ENCODE results near the gene DNAJC13. TPM values are rescaled to one million over a fixed set of nuclear protein-coding genes. Genes with fewer than 3 reads are reported as not detected.

The DNAJC13 gene
- total RNA-seq, 1 experiment from 2014 or later, result 33.0 TPM

- Mint-ChIP-seq H3K4me1 (ENCODE audit: insufficient read depth, unreplicated experiment) (peaks cover 10% of the 10 kb centered on the region), H3K27ac (ENCODE audit: low read depth, unreplicated experiment) (no peak overlapping the region), H3K36me3 (ENCODE audit: insufficient read depth, unreplicated experiment) (peaks cover 4% of the 10 kb centered on the region), H3K27me3 (ENCODE audit: insufficient read depth, unreplicated experiment) (peaks cover 3% of the 10 kb centered on the region), H3K9me3 (ENCODE audit: unreplicated experiment) (no peaks in the 10 kb centered on the region), H3K4me3 (ENCODE audit: unreplicated experiment) (peak overlapping the region; percentile 95)
- ChIA-PET POLR2A (interaction anchor here (0.6 to 3.8 kb wide), 4 partner anchors 9 to 277 kb away, joined by 3 to 37 read pairs (median 16); partner anchors contain the start of genes ACAD11 and UBA5), CTCF (interaction anchor here (0.6 to 1.8 kb wide), 3 partner anchors 15 to 73 kb away, joined by 4 to 5 read pairs (median 4); no protein-coding TSS in a partner anchor)
- no TSS peak for BruUV-seq (replicated peaks)
- intact Hi-C loops (cut with micrococcal nuclease), result loop anchor here (5.0 kb wide), 1 partner anchor 226 kb away; no protein-coding TSS in a partner anchor
- no peak for DNase-seq (ENCODE audit: unreplicated experiment)
- TF ChIP-seq CTCF (IDR thresholded peaks at IDR 0.05; ENCODE audit: unreplicated experiment), result no peak
Measured at GRCh38 chr3:132416161-132416560, 1.1 kb upstream of the DNAJC13 start.

- DNase-seq (ENCODE audit: unreplicated experiment), result peak; percentile 83
- Mint-ChIP-seq H3K4me1 (ENCODE audit: insufficient read depth, unreplicated experiment) (peaks cover 10% of the 10 kb centered on the region), H3K4me3 (ENCODE audit: unreplicated experiment) (peak overlapping the region; percentile 95), H3K9me3 (ENCODE audit: unreplicated experiment) (no peaks in the 10 kb centered on the region), H3K36me3 (ENCODE audit: insufficient read depth, unreplicated experiment) (peaks cover 4% of the 10 kb centered on the region), H3K27me3 (ENCODE audit: insufficient read depth, unreplicated experiment) (no peaks in the 10 kb centered on the region), H3K27ac (ENCODE audit: low read depth, unreplicated experiment) (peak overlapping the region; percentile 83)
- CTCF ChIA-PET, result interaction anchor here (0.6 to 1.8 kb wide), 4 partner anchors 8 to 115 kb away, joined by 3 to 5 read pairs (median 4); no protein-coding TSS in a partner anchor
- POLR2A ChIA-PET, result interaction anchor here (0.5 to 3.9 kb wide), 24 partner anchors 9 to 1226 kb away, joined by 3 to 37 read pairs (median 4); partner anchors contain the start of genes ACAD11 and UBA5
- intact Hi-C loops (cut with micrococcal nuclease), result loop anchor here (1.0 to 5.0 kb wide), 2 partner anchors 28 to 224 kb away; no protein-coding TSS in a partner anchor
- BruUV-seq (replicated peaks), result no TSS peak
- no peak for TF ChIP-seq CTCF (IDR thresholded peaks at IDR 0.05; ENCODE audit: unreplicated experiment)
Measured at GRCh38 chr3:132417695-132418411, 551 bp downstream of the DNAJC13 start.

- peaks cover 10% of the 10 kb centered on the region for H3K4me1 Mint-ChIP-seq (ENCODE audit: insufficient read depth, unreplicated experiment)
- peak overlapping the region; percentile 83 for H3K27ac Mint-ChIP-seq (ENCODE audit: low read depth, unreplicated experiment)
- peak; percentile 11 for DNase-seq (ENCODE audit: unreplicated experiment)
- no peaks in the 10 kb centered on the region for H3K27me3 Mint-ChIP-seq (ENCODE audit: insufficient read depth, unreplicated experiment)
- intact Hi-C loops (cut with micrococcal nuclease), result loop anchor here (1.0 to 5.0 kb wide), 2 partner anchors 27 to 223 kb away; no protein-coding TSS in a partner anchor
- H3K9me3 Mint-ChIP-seq (ENCODE audit: unreplicated experiment), result no peaks in the 10 kb centered on the region
- POLR2A ChIA-PET, result interaction anchor here (0.6 to 3.9 kb wide), 6 partner anchors 14 to 1150 kb away, joined by 3 to 37 read pairs (median 4); no protein-coding TSS in a partner anchor
- H3K4me3 Mint-ChIP-seq (ENCODE audit: unreplicated experiment), result peak overlapping the region; percentile 95
- CTCF ChIA-PET, result interaction anchor here (1.3 kb wide), 1 partner anchor 14 kb away, joined by 3 read pairs; no protein-coding TSS in a partner anchor
- no TSS peak for BruUV-seq (replicated peaks)
- no peak for TF ChIP-seq CTCF (IDR thresholded peaks at IDR 0.05; ENCODE audit: unreplicated experiment)
- H3K36me3 Mint-ChIP-seq (ENCODE audit: insufficient read depth, unreplicated experiment), result peaks cover 4% of the 10 kb centered on the region
Measured at GRCh38 chr3:132418916-132419315, 1.6 kb downstream of the DNAJC13 start.

- Mint-ChIP-seq H3K4me1 (ENCODE audit: insufficient read depth, unreplicated experiment) (peaks cover 10% of the 10 kb centered on the region), H3K27ac (ENCODE audit: low read depth, unreplicated experiment) (no peak overlapping the region)
Measured at GRCh38 chr3:132421832-132422231, 4.5 kb downstream of the DNAJC13 start.

More at GRCh38 chr3:132421832-132422231, 4.5 kb downstream of the DNAJC13 start:
- Mint-ChIP-seq H3K4me3 (ENCODE audit: unreplicated experiment) (no peak overlapping the region), H3K27me3 (ENCODE audit: insufficient read depth, unreplicated experiment) (no peaks in the 10 kb centered on the region), H3K9me3 (ENCODE audit: unreplicated experiment) (no peaks in the 10 kb centered on the region), H3K36me3 (ENCODE audit: insufficient read depth, unreplicated experiment) (peaks cover 9% of the 10 kb centered on the region)
- no peak for DNase-seq (ENCODE audit: unreplicated experiment)
- CTCF ChIA-PET, result interaction anchor here (1.0 kb wide), 1 partner anchor 70 kb away, joined by 3 read pairs; no protein-coding TSS in a partner anchor
- POLR2A ChIA-PET, result interaction anchor here (1.3 kb wide), 1 partner anchor 10 kb away, joined by 3 read pairs; no protein-coding TSS in a partner anchor
- intact Hi-C loops (cut with micrococcal nuclease), result no loop called here
- BruUV-seq (replicated peaks), result no TSS peak
- no peak for TF ChIP-seq CTCF (IDR thresholded peaks at IDR 0.05; ENCODE audit: unreplicated experiment)
